ENCODE measurements around the gene CREB3. TPM values are rescaled to one million over a fixed set of nuclear protein-coding genes. Genes with fewer than 3 reads are reported as not detected.

The CREB3 gene
- total RNA-seq, 1 experiment from 2014 or later, result 27.3 TPM

DNA sequence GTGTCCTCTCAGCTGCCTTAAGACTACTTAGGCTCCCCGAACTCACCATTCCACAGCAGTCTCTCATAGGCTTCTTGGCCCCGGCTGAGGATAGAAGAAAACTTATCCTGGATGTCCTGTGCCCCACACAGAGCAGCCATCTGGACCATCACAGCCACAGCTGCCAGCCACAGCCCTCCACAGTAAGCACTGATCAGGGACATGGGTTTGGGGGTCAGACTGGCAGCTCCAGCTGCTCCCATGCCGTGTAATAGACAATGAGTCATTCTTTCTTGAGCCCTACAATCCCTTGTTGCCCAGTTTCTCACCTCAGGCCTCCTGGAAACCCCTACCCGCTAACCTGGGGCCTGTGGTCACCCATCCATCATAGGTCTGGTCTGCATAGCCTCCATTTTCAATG lies 5.7 kb downstream of the CREB3 start:
- no CpG with 5 or more reads among the region's 4 CpGs for WGBS (ENCODE audit: extremely low coverage, insufficient read length, low lambda C conversion rate)
- no peak overlapping the region for H3K9ac ChIP-seq (ENCODE audit: extremely low read depth, insufficient read length, low read length)
- no peaks in the 10 kb centered on the region for H3K9me3 Mint-ChIP-seq

More for the DNA sequence above, 5.7 kb downstream of the CREB3 start:
- Histone ChIP-seq H3K18ac (ENCODE audit: insufficient read length, low read depth, low read length) (no peak overlapping the region), H3K79me2 (ENCODE audit: insufficient read depth, low read length) (no peaks in the 10 kb centered on the region), H2AK5ac (ENCODE audit: insufficient read length, low read length) (no peak overlapping the region), H4K5ac (ENCODE audit: insufficient read length, low read depth, low read length) (no peak overlapping the region), H3T11ph (ENCODE audit: low read length) (no peak overlapping the region), H3K23me2 (ENCODE audit: insufficient read length, low read depth, low read length, poor library complexity, severe bottlenecking) (no peaks in the 10 kb centered on the region), H2BK20ac (ENCODE audit: low read depth, low read length, poor library complexity, severe bottlenecking) (no peak overlapping the region), H4K91ac (ENCODE audit: insufficient read length, low read depth, low read length) (no peak overlapping the region), H3K27ac (ENCODE audit: insufficient read length, low read depth, low read length) (no peak overlapping the region), H4K20me1 (ENCODE audit: control insufficient read depth, insufficient read depth, insufficient read length) (no peaks in the 10 kb centered on the region), H2BK12ac (ENCODE audit: insufficient read length, low read depth, low read length) (no peak overlapping the region), H3K27me3 (ENCODE audit: insufficient read depth, low read length) (no peaks in the 10 kb centered on the region), H3K23ac (ENCODE audit: insufficient read length, low read depth, low read length) (no peak overlapping the region), H2AFZ (ENCODE audit: low read length) (no peak overlapping the region), H3K4ac (ENCODE audit: low read depth, low read length) (no peak overlapping the region), H3K9me3 (ENCODE audit: control insufficient read depth, low read depth, low read length) (no peaks in the 10 kb centered on the region), H2BK120ac (ENCODE audit: low read depth, low read length, poor library complexity, severe bottlenecking) (no peak overlapping the region), H3K14ac (ENCODE audit: insufficient read depth, low read length) (no peak overlapping the region), H4K8ac (replicated peaks; ENCODE audit: insufficient read length, low read depth, low read length) (no peak overlapping the region), H3K4me1 (ENCODE audit: insufficient read depth, low read length) (no peaks in the 10 kb centered on the region), H3K79me1 (ENCODE audit: insufficient read depth, low read depth, low read length, poor library complexity, severe bottlenecking) (no peaks in the 10 kb centered on the region), H3K4me2 (ENCODE audit: insufficient read depth, insufficient read length, low read length) (no peak overlapping the region), H3K56ac (ENCODE audit: insufficient read length, low read depth, low read length) (no peak overlapping the region), H2BK15ac (ENCODE audit: low read depth, low read length) (no peak overlapping the region), H2BK5ac (ENCODE audit: insufficient read length, low read length) (no peak overlapping the region)
- no peak overlapping the region; a peak in 1 of 5 replicates for H3K4me3 Mint-ChIP-seq
- H3K4me1 Mint-ChIP-seq, result peaks cover 5% of the 10 kb centered on the region in 2 experiments
- DNase-seq, result no peak
- H3K27me3 Mint-ChIP-seq (ENCODE audit: low read depth), result no peaks in the 10 kb centered on the region; the same call in 1 of the 2 replicates
- peaks cover 39 to 88% (median 81%) of the 10 kb centered on the region in 3 experiments for H3K36me3 Mint-ChIP-seq (ENCODE audit: insufficient read depth in 1 of 3, low read depth in 3 of 3)
- H3K27ac Mint-ChIP-seq, result no peak overlapping the region; a peak in 1 of 7 replicates
- TF ChIP-seq, protein P1, sequence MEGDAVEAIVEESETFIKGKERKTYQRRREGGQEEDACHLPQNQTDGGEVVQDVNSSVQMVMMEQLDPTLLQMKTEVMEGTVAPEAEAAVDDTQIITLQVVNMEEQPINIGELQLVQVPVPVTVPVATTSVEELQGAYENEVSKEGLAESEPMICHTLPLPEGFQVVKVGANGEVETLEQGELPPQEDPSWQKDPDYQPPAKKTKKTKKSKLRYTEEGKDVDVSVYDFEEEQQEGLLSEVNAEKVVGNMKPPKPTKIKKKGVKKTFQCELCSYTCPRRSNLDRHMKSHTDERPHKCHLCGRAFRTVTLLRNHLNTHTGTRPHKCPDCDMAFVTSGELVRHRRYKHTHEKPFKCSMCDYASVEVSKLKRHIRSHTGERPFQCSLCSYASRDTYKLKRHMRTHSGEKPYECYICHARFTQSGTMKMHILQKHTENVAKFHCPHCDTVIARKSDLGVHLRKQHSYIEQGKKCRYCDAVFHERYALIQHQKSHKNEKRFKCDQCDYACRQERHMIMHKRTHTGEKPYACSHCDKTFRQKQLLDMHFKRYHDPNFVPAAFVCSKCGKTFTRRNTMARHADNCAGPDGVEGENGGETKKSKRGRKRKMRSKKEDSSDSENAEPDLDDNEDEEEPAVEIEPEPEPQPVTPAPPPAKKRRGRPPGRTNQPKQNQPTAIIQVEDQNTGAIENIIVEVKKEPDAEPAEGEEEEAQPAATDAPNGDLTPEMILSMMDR (conservative IDR thresholded peaks at IDR 0.05), result no peak

Data from H9 (cell line).